GM21825 (cell line): ENCODE results near the gene POLR2I.
"Not testable (repeated sequence)": the region's sequence is repeated elsewhere in the genome, so short reads cannot be mapped to it uniquely, and the experiment has no call there.

Experiments
- ATAC-seq: cut with Tn5 transposase; IDR thresholded peaks from one replicate; pipeline ENCODE4 v1.9.1; 2021; ENCODE audit warnings: mild to moderate bottlenecking, moderate library complexity; ENCODE audit not compliant: unreplicated experiment

Gene POLR2I

DNA sequence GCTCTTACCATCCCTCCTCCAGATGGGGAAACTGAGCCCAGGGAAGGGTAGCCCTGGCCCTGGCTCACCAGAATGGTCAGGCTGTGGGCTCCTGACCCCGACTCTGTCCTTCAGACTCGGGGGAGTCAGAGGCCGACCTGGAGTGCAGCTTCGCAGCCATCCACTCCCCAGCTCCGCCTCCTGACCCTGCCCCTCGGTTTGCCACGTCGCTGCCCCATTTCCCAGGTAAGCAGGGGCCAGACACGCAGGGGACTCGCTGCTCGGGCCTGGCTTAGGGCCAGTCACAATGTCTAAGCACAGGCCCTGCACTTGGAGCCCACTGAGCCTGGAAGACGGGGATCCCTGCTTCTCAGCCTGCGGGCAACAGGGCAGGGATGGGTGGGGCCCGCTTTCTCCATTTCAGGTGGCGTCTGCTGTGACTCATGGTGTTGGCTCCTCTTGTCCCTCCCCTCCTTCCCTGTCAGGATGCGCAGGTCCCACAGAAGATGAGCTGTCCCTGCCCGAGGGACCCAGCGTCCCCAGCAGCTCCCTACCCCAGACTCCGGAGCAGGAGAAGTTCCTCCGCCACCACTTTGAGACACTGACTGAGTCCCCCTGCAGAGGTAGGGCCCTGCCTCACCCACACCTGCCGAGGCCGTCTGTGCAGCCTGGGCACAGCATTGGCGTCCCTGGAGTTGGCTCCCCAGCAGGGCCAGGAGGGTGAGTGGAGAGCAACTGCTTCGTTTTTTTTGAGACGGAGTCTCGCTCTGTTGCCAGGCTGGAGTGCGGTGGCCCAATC, 12.9 kb downstream of the POLR2I start:
- ATAC-seq: no peak

DNA sequence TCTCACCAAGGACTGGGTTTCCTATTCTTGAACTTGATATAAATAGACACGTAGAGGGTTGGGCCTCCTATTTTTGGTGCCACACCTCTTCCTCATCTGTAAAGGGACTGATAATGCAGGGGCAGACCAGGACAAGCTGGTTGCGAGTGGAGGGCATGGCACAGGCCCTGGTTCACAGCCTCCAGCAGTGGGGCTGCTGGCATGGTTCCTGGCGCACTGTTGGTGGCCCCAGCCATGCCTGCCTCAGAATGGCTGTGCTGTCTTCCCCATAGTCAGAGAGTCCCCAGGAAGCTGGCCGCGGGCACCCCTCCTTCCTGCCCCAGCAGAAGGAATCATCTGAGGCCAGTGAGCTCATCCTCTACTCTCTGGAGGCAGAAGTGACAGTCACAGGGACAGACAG, 14.2 kb downstream of the POLR2I start:
- ATAC-seq: no peak

DNA sequence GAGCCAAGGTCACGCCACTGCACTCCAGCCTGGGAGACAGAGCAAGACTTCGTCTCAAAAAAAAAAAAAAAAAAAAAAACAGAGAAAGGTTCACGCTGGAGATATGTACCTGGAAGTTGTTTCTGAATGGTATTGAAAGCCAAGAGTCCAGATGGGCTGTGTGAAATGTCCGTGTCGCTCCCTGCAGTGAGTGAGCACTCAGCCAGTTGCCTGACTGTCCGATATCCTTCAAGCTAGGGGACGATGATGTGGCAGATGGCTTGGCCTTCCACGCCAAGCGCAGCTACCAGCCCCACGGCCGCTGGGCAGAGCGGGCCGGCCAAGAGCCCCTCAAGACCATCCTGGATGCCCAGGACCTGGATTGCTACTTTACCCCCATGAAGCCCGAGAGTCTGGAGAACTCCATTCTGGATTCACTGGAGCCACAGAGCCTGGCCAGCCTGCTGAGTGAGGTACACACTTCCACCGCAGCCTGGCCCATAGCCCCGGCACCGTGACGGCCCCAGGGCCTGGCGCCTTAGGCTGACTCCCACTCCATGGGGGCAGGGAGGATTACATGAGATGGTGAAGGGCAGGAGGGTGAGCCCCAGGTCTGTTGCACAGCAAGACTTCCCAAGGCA, 15.4 kb downstream of the POLR2I start:
- ATAC-seq: no peak

DNA sequence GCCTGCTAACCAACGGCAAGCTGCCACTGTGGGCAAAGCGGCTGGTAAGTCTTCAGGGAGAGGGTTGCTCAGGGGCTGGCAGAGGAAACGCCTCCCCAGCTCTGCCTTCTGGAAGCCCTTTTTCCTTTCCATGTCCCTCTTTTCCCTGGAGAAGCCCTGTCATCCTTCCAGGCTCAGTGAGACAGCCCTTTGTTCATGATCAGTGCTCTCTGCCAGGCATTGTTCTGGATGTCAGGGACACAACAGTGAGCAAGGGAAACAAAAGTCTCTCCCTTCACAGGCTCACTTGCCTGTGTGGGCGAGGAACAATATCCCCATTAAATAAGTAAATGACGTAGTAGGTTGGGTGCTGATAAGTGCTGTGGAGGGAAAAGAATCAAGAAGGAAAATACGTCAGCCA, 17.6 kb downstream of the POLR2I start:
- ATAC-seq: no peak

DNA sequence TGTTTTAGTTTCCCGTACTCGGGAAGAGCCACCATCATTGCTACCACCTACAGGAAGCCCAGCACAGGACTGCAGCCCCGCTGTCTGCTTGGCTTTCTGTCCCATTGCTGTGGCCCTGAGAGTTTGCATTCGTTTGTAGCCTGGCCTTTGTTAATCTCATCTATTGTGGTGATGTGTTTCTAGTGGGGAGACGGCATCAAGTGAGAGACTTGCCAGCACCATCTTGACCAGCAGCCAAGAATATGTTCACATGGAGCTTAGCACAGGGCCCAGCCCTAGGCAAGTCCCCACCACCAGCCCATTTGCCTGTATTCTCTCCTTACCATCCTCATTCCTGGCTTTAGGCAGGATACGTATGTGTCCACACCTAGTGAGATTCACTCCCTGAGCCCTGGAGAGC, 21.0 kb downstream of the POLR2I start:
- ATAC-seq: no peak

DNA sequence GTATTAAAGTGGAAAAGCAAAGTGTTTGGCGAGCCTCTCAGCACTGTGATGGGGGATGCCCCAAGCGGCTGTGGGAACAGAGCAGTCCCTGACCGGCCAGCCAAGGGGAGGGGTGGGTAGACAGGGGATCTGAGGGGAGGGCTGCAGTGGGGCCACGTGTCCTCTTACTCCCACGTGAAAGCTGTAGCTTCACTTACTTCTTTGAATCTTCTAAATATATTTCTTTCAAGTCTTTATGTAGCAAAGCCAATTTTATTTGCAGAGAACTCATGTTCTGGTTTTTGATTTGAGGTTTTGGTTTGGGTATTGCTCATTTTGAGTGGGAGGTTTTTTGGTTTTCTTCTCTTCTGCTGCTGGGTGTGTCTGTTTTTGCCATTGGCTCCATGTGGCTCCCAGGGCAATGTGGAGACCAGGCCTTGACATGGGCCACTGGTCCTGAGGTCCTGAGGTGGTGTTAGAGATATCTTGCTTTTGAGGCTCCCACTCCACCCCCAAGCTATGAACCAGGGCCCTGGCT, 21.5 kb downstream of the POLR2I start:
- no peak for ATAC-seq

DNA sequence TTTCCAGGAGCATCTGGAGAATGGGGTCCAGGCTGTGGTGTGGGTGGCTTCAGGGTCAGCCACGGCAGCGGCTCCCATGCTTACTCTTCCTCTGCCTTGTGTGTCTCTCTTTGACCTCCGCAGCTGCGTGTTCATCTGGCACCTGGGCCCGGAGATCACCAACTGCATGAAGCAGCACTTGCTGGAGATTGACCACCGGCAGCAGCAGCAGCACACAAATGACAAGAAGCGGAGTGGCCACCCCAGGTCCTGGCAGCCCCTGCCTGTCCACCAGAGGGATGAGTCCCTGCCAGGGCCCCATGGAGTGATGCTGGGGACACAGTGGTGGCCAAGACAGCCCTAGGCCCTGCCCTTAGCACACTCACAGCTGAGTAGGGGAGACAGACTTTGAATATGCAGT, 22.1 kb downstream of the POLR2I start:
- ATAC-seq: no peak

DNA sequence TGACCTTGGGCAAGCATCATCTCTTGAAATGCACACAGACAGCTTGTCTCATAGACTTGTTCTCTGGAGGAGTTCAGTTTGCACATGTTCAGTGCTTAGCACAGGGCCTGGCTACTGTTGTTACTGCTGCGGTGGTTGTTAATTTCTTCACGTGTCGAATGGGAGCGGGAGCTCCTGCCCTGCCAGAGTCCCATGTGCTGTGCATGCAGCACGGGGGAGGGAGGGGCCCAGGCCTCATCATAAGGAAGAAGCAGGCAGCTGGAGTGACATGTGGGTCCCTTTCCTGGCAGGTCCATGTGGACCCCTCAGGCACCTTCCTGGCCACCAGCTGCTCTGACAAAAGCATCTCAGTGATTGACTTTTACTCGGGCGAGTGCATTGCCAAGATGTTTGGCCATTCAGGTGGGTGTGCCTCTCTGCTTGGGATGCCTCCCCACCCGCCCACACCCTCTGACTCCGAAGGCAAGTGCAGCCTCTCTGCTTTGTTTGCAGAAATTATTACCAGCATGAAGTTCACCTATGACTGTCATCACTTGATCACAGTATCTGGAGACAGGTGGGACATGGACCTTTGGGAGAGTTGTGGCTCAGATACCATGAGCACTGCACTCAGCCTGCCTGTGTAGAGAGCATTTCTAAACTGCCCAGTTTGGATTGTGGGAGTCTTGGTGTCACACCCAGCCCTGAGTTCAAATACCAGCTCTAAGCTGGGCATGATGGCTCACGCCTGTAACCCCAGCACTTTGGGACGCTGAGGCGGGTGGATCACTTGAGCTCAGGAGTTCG, 23.6 kb downstream of the POLR2I start:
- no peak for ATAC-seq

DNA sequence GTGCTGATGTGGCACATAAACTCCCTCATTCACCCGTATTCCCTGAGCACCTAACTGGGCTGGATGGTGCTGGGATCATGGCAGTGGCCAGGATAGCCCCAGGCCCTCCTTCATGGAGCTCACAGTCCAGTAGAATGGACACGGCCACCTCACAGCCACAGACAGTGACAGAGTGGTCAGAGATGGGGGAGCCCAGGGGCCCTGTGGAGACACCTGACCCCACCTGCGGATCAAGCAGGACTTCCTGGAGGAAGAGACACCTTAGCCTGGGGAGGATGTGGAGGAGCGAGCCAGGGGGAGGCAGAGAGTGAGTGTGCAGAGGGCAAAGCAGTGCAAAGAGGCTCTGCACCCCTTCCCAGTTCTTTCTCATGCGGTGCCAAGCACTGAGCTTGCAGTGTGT, 24.8 kb downstream of the POLR2I start:
- ATAC-seq: no peak

DNA sequence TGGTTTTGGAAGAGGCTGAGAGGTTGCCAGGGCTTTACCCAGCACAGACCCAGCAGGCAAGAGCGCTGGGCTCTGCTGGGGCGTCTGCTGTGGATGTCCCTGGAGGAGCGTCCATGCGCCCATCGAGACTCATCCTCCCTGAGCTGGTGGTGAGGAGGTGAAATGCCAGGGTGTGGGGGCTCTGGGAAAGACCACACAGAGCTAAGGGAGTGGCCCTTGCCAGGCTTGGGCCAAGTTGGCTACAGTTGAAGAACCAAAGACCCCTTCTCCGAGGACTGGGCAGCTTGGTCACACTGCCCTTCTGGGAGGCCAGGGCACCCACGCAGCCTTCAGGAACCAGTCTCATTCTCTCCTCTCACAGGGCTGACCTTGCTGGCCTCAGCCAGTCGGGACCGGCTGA, 28.3 kb downstream of the POLR2I start:
- no peak for ATAC-seq

DNA sequence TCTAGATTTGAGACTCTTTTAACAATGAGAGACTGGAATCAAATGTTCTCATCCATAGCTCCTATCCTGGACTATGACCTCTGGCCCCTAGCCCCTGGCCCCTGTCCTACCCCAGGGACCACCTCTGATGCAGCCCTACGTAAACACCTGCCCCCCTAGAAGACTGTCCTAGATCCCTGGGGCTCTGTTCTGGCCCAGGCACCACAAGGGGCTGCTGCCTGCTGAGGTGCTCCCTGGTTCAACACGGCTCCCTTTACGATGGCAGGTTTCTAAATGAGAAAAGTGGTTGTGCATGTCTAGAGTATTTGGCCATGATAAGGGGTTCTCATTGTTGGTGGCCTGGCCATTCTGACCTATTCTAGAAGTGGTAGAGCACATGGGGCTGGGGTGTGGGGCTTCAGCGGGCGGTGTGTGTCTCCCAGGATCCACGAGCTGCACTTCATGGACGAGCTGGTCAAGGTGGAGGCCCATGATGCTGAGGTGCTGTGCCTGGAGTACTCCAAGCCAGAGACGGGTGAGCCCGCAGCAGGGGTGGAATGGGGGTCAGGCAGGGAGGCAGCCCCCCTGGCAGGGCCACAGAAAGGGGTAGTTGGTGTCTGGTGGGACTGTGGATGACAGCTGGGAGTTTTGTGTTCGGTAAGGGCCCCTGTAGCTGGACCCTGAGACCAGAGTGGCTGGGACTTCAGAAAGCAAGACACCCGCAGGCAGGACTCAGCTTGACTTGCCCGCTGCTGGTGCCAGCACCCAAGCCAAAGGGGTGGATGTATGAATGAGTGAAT, 30.3 kb downstream of the POLR2I start:
- no peak for ATAC-seq

DNA sequence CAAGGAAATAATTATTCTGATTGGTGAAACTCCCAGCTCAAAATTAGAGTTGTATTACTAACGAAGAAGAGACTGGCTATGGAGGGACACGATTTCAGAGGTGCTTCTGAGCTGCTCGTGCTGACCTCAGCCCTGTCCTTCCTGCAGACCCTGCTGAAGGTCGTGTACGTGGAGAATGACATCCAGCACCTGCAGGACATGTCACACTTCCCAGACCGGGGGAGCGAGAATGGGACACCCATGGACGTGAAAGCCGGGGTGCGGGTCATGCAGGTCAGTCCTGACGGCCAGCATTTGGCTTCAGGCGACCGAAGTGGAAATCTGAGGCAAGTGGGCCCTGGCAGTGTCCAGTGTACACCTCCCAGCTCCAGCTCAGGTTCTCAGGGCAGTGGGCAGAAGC, 31.8 kb downstream of the POLR2I start:
- no peak for ATAC-seq

DNA sequence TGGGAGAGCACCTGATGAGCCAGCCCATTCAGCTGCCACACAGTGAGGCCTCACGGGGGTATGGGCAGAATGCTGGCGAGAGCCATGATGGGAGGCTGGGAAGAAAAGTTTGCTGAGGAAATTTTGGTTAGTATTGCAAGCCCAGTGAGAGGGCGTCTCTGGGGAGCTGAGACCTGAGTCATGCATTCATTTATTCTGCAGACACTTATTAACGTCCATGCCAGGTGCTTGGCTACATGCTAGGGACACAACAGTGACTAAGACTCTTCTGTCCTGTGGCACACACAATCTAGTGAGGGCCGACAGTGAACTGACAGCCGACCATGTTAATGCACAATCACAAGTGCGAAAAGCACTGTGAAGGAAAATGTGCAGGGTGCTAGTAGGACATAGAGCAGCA, 32.8 kb downstream of the POLR2I start:
- ATAC-seq: no peak

DNA sequence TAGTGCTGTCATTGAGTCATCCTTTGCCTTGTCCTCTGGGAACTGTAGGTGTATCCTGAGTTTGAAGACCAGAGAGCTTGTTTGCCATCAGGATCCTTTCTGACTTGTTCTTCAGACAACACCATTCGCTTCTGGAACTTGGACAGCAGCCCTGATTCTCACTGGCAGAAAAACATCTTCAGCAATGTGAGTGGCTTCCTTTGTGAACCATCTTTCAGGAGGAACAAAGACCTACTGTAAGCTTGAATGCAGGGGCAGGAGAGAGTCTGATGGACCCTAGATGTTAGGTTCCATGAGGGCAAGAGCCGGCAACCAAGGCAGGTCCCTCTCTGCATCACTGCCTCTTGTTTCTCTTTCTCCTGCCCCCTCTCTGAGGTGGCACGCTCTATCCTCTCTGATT, 33.3 kb downstream of the POLR2I start:
- ATAC-seq: no peak

DNA sequence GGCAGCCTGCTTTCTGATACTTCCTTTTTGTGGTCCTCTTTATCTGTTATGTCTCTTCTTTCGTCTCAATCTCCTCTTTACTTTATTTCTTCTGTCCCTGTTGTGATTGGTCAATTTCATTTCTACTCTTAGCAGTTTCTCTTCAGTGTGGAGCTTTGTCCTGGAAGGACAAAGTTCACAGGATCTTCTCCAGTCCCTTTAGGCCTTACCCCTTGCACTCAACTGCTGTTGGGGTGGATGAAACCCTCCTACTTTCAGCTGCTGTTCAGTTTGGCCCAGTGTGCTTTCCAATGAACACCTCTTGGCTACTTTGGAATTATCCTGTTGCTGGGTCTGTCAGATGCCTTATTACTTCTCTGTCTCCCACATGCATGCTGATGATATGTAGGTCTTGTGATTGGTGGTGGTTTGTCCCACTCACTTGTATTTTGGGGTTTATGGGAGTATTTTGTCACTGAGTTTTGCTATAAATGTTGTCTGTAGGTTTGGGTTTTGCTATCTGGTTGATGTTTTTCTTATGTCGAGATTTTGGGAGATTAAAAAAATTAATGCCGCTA, 35.2 kb downstream of the POLR2I start:
- no peak for ATAC-seq

DNA sequence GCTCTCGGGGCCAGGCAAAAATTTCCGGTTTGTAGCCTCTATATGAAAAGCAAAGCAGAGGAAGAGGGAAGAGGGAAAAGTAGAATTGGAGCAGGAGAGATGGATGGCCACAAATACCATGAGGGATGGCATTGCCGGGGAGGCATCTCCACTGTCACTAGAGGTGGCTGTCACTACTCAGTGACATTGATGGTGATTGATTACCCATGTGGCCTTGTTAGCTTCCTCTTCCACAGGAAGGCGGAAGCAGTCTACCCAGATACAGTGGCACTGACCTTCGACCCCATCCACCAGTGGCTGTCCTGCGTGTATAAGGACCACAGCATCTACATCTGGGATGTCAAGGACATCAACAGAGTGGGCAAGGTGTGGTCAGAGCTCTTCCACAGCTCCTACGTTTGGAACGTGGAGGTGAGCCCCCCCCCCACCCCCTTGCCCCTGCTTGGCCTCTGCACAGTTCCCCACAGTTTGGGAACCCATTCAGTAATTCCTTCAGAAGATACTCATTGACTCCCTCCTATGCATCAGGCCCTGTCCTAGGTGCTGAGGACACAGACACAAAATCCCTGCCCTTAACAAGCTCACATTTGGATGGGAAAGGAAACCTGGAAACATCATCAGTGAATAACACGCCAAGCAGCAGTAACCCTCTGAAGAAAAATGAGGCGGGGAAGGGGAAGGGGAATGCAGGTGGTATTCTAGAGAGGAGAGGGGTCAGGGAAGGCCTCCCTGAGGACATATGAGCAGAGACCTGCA, 41.4 kb downstream of the POLR2I start:
- no peak for ATAC-seq

DNA sequence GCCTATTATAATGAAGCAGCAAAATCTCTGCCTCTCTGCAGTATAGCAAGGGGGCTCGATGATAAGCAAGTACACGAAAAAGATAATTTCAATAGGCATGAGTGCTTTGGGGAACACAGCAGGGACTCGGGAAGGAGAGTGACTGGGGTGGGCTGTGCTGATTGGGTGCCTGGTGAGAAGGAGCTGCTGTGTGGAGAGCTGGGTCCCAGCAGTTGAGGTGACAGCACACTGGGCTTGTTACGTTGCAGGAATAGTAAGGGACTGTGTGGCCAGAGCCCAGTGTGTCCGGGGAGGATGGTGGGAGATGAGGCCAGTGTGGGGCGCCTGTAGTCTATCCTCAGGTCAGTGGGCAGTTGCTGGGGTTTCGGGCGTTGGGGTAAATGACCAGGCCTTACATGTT, 42.6 kb downstream of the POLR2I start:
- no peak for ATAC-seq

DNA sequence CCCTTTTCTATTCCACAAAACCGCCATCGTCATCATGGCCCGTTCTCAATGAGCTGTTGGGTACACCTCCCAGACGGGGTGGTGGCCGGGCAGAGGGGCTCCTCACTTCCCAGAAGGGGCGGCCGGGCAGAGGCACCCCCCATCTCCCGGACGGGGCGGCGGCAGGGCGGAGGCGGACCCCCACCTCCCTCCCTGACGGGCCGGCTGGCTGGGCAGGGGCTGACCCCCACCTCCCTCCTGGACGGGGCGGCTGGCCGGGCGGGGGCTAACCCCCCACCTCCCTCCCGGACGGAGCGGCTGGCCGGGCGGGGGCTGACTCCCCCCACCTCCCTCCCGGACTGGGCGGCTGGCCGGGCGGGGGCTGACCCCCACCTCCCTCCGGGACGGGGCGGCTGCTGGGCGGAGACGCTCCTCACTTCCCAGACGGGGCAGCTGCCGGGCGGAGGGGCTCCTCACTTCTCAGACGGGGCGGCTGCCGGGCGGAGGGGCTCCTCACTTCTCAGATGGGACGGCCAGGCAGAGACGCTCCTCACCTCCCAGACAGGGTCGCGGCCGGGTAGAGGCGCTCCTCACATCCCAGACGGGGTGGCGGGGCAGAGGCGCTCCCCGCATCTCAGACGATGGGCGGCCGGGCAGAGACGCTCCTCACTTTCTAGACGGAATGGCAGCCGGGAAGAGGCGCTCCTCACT, 45.7 kb downstream of the POLR2I start:
- ATAC-seq: not testable (repeated sequence)

DNA sequence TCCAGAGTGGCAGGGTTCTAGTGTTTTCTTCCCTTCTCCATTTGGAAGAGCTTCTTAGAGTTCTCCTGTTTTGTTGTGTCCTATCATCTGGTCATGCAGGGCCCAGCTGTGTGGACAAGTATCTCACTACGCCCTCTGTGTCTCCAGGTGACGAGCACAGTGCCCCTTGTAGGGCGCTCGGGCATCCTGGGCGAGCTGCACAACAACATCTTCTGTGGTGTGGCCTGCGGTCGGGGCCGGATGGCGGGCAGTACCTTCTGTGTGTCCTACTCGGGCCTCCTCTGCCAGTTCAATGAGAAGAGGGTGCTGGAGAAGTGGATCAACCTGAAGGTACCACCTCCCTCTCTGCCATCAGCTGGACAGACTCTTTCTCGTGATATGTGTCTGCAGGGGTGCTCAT, 47.0 kb downstream of the POLR2I start:
- ATAC-seq: no peak
